Measurements from ENCODE around the gene ACBD6.

- no peak for TF ChIP-seq CTCF (IDR thresholded peaks at IDR 0.05)
- TF ChIP-seq POLR2AphosphoS5 (IDR thresholded peaks at IDR 0.05) = no peak
- TF ChIP-seq POLR2A (IDR thresholded peaks at IDR 0.05; ENCODE audit: low read depth) = no peak
- no peak for TF ChIP-seq EP300 (IDR thresholded peaks at IDR 0.05)
These were observed 994 bp upstream of the ACBD6 start for GRCh38 chr1:180503280-180503862.
